GM12892 (cell line): Measurements from ENCODE around the gene PTK7.

Source experiments
- POLR2AphosphoS5 ChIP-seq: IDR thresholded peaks from 2 replicates; pipeline ENCODE4 v1.6.1; 2011; ENCODE audit warnings: low read depth, low read length, control low read depth
- TAF1 ChIP-seq: IDR thresholded peaks from 2 replicates; pipeline ENCODE4 v1.6.1; 2011; ENCODE audit warnings: low read depth, mild to moderate bottlenecking, control low read depth, low read length, borderline replicate concordance

DNA sequence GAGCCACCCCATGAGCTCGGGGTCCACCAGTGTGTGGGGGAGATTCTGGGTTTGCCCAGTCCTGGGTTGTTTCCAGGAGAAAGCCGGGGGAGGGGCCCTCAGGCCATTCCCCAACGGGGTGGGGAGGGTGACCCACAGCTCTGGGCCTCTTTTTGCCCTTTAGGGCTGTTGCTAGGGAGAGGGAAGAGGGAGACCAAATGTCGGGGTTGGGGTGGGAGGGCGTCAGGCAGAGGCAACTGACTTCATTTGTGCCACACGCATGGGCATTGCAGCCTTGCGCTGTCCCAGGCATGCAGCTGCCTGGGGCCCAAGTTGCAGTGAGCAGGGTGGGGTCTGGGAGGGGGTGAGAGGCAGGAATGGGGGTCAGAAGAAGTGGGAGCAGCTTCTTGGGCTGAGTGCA is 103.9 kb downstream of the PTK7 start:
- no peak for TF ChIP-seq POLR2AphosphoS5
- TF ChIP-seq TAF1 = no peak
